ENCODE results near the gene MMP10. TPM values are rescaled to one million over a fixed set of nuclear protein-coding genes. Genes with fewer than 3 reads are reported as not detected.

Gene MMP10
- total RNA-seq, 1 donor from 2014 or later: not detected

- Mint-ChIP-seq H3K27me3 (peaks cover 5% of the 10 kb centered on the region), H3K4me3 (ENCODE audit: low read depth) (no peak overlapping the region), H3K9me3 (ENCODE audit: low read depth) (no peaks in the 10 kb centered on the region), H3K27ac (no peak overlapping the region), H3K4me1 (ENCODE audit: low read depth) (peaks cover 14% of the 10 kb centered on the region), H3K36me3 (ENCODE audit: insufficient read depth) (no peaks in the 10 kb centered on the region)
- no peak for DNase-seq (ENCODE audit: low spot score, unreplicated experiment)
- TF ChIP-seq CTCF (IDR thresholded peaks at IDR 0.05; ENCODE audit: unreplicated experiment): no peak
Measured at GRCh38 chr11:102783720-102784119, 3.3 kb upstream of the MMP10 start.

- H3K4me1 Mint-ChIP-seq (ENCODE audit: low read depth): peaks cover 14% of the 10 kb centered on the region
- H3K4me3 Mint-ChIP-seq (ENCODE audit: low read depth): no peak overlapping the region
- H3K9me3 Mint-ChIP-seq (ENCODE audit: low read depth): no peaks in the 10 kb centered on the region
- H3K27ac Mint-ChIP-seq: no peak overlapping the region
- no peaks in the 10 kb centered on the region for H3K36me3 Mint-ChIP-seq (ENCODE audit: insufficient read depth)
- no peak for TF ChIP-seq CTCF (IDR thresholded peaks at IDR 0.05; ENCODE audit: unreplicated experiment)
- H3K27me3 Mint-ChIP-seq: peaks cover 1% of the 10 kb centered on the region
- no peak for DNase-seq (ENCODE audit: low spot score, unreplicated experiment)
Measured at GRCh38 chr11:102783016-102783415, 2.6 kb upstream of the MMP10 start.

GRCh38 chr11:102781676-102782075 is 1.2 kb upstream of the MMP10 start:
- no peak for DNase-seq (ENCODE audit: low spot score, unreplicated experiment)
- no peaks in the 10 kb centered on the region for H3K36me3 Mint-ChIP-seq (ENCODE audit: insufficient read depth)
- no peak for TF ChIP-seq CTCF (IDR thresholded peaks at IDR 0.05; ENCODE audit: unreplicated experiment)
- no peaks in the 10 kb centered on the region for H3K27me3 Mint-ChIP-seq
- no peak overlapping the region for H3K4me3 Mint-ChIP-seq (ENCODE audit: low read depth)
- peaks cover 14% of the 10 kb centered on the region for H3K4me1 Mint-ChIP-seq (ENCODE audit: low read depth)
- no peak overlapping the region for H3K27ac Mint-ChIP-seq
- no peaks in the 10 kb centered on the region for H3K9me3 Mint-ChIP-seq (ENCODE audit: low read depth)

GRCh38 chr11:102776454-102776853 is 4.0 kb downstream of the MMP10 start:
- no peak for TF ChIP-seq CTCF (IDR thresholded peaks at IDR 0.05; ENCODE audit: unreplicated experiment)
- no peaks in the 10 kb centered on the region for H3K9me3 Mint-ChIP-seq (ENCODE audit: low read depth)
- no peak overlapping the region for H3K27ac Mint-ChIP-seq
- H3K4me3 Mint-ChIP-seq (ENCODE audit: low read depth): no peak overlapping the region
- no peaks in the 10 kb centered on the region for H3K27me3 Mint-ChIP-seq
- H3K36me3 Mint-ChIP-seq (ENCODE audit: insufficient read depth): no peaks in the 10 kb centered on the region
- DNase-seq (ENCODE audit: low spot score, unreplicated experiment): no peak
- peaks cover 14% of the 10 kb centered on the region for H3K4me1 Mint-ChIP-seq (ENCODE audit: low read depth)

GRCh38 chr11:102773386-102773785 is 7.0 kb downstream of the MMP10 start:
- Mint-ChIP-seq H3K4me1 (ENCODE audit: low read depth) (no peaks in the 10 kb centered on the region), H3K4me3 (ENCODE audit: low read depth) (no peak overlapping the region), H3K27ac (no peak overlapping the region), H3K27me3 (no peaks in the 10 kb centered on the region), H3K9me3 (ENCODE audit: low read depth) (no peaks in the 10 kb centered on the region), H3K36me3 (ENCODE audit: insufficient read depth) (no peaks in the 10 kb centered on the region)
- no peak for TF ChIP-seq CTCF (IDR thresholded peaks at IDR 0.05; ENCODE audit: unreplicated experiment)
- no peak for DNase-seq (ENCODE audit: low spot score, unreplicated experiment)

Measured in progenitor cell of endocrine pancreas (in vitro differentiated cells).